ENCODE results near the gene PKD1.

The PKD1 gene

DNA sequence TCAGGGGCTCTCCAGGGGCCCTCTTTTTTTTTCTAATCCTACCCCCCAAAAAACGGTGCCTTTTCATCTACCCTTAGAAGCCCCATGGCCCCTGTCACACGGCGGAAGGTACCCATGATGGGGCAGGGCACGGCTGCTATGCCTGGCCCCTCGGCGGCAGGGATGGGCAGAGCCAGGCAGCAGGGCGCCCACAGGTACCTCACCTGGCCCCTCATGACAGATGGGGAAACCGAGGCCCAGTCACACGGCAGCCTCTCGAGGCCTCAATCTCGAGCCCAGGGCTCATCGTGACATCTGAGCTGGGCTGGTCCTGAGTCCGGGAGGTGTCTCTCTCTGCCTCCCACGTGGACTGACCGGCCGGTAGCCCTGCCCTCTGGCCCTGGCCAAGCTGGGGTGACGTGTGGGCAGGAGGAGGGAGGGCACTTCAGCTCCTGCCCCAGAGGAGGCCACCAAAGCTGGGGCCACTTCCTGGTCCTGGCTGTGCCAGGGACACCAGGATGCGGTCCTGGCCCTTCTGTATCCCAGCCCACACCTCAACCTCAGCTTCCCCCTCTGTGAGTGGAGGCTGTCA is 31.5 kb upstream of the PKD1 start:
- no peak for DNase-seq

DNA sequence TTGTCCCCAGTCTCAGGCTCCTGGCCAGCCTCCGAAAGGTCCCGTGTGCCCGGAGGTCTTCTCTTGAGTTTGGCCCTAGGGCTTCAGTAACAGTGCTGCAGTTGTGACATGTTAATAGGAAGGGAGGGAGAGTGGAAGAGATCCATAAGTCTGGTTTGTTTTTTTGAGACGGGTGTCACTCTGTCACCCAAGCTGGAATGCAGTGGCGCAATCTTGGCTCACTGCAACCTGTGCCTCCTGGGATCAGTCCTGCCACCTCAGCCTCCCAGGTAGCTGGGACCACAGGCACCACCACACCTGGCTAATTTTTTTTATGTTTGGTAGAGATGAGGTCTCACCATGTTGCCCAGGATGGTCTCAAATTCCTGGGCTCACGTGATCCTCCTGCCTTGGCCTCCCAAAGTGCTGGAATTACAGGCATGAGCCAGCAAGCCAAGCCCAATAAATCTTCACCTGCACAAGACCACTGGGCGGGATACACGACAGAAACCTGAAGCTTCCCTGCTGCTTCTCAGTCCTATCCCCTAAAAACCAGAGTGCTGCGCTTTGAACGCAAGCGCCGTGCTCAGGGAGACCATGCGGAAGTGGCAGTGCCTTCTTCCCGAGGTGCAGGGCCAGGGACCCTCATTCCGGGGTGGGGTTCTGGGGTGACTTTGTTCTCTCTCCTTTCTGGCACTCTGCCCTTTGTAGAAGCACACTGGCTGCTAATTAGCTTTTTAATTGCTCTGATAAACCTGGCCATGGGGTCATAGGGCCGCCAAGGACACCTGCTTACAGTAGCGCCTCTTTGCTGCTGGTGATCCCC is 30.8 kb upstream of the PKD1 start:
- no peak for DNase-seq

DNA sequence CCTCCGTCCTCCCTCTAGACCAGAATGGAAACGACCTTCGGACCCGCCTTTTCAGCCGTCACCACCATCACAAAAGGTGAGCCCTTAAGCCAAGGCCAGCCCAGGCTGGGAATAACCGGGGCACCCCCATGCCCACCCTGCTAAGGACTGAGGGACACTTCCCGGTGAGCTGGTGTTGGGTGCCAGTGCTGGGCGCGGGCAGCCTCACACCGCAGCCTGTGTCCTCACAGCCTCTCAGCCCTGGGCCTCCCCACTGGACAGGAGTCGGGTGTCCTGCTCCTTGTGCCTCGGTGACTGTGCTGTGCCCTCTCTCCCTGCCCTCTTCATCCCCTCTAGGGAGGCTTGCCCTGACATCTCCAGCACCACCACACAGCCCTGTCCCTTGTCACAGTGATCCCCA is 30.2 kb upstream of the PKD1 start:
- no peak for DNase-seq

GRCh38 chr16:2163211-2163881 is 27.6 kb upstream of the PKD1 start:
- no peak for DNase-seq

- DNase-seq = no peak
Measured at GRCh38 chr16:2162676-2163118, 27.0 kb upstream of the PKD1 start.

GRCh38 chr16:2161911-2162310 is 26.2 kb upstream of the PKD1 start:
- no peak for DNase-seq

GRCh38 chr16:2160915-2161551 is 25.3 kb upstream of the PKD1 start:
- no peak for DNase-seq

DNA sequence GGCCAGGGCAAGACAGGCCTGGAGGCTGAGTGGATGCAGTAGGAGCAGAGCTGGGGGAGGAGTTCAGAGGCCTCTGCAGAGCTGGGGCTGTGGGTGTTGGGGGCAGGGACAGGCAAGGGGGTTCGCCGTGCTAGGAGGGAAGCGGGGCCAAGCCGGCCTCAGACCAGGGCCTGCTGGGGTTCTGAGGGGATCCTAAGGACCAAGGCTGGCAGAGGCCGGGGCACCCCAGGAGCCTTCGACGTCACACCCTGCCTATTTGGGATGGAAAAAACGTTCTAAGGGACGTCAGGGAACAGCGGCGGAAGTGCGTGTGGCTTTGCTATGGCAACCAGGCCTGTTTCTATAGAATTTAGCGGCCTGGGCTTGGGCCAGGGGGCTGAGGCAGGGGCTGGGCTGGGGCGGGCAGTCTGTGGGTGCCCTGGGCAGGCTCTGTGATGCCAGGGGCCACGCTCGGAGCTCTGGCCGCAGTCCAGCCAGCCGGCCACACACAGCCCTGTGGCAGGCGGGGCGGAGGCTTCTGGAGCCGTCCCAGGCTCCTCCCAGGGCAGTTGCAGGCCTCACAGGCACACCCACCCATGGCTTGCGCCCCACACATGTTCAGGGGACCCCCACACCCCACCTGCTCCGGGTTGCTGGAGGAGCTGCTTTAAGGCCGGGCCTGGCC is 23.6 kb upstream of the PKD1 start:
- DNase-seq = no peak

- no peak for DNase-seq
Measured at GRCh38 chr16:2158262-2158638, 22.6 kb upstream of the PKD1 start.

DNA sequence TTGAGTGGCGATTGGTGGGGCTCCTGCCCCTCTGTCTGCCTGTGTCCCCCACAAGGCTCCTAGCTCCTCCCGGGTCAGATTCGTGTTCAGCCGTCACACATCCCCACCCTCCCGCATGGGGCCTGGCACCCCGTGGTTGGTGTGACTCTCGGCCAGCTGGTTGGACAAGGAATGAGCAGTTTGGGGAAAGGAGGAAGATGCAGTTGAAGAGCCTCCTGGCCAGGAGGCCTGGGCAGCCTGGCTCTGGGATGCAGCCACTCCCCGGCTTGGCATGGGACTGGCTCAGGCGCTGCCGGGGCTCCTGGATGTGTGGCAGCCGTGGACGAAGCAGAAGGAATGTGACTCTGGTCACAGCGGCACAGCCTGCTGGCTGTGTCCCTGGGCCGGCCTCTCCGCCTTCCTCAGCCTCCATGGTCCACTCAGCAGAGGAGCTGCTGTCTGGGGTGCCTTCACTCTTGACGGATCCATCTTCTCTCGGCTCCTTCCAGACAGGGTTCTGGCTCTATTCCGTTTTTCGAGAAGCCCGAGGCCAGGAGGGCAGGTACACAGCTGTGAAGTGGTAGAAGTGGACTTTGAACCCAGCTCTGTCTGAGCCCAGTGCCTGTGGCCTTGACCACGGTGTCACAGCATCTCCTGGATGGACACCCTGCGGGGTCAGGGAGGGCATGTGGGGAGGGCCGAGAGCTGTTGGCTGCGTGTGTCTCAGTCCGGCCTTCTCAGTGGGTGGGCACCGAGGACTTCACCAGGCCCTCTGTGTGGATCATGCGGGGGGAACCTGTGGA is 22.0 kb upstream of the PKD1 start:
- DNase-seq = no peak

- DNase-seq = no peak
Measured at GRCh38 chr16:2156849-2157224, 21.1 kb upstream of the PKD1 start.

- no peak for DNase-seq
Measured at GRCh38 chr16:2155977-2156848, 20.5 kb upstream of the PKD1 start.

DNA sequence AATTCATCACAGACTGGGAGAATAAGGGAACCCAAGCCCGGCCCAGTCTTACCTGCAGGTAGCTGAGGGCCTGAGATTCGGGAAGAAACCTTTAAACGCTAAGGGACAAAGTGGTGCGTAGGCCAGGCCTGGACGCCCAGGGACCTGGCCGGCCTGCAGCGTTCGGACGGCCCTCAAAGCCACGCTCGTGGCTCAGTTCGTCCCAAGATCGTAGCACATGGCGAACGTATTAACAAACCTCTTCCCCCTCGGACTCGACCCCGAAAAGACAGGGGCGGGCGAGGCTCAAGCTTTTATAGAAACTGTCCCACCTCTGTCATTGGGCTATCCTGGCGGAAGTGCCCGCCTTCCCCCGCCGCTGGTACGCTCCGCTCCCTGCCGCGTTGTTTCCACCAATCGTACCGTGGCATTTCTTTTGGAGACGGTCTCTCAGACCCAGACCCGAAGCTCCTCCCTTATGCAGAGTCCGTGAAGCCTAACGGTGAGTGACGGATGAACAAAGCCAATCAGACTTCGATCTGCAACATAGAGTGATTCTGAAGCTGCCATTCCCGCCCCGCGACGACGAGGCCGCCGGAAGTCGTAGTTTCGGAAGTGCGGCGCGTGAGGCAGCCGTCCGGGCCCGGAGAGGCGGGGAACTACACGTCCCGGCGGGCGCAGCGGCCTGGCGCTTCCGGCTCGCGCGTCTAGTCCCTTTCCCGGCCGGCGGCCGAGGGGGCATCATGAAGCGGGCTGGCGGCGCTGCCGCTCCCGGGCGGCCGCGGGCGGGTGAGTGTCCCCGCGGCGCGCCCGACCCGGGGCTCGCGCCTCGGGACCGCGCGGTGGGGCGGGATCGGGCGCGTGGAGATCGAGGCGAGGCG is 19.6 kb upstream of the PKD1 start, which contains the start of gene TRAF7:
Gene TRAF7 (plus strand): TSS at position 692 of the 860 bp plus-strand sequence. CDS start 8,139 bp downstream, outside the sequence.
- peak; percentile 96 for DNase-seq

DNA sequence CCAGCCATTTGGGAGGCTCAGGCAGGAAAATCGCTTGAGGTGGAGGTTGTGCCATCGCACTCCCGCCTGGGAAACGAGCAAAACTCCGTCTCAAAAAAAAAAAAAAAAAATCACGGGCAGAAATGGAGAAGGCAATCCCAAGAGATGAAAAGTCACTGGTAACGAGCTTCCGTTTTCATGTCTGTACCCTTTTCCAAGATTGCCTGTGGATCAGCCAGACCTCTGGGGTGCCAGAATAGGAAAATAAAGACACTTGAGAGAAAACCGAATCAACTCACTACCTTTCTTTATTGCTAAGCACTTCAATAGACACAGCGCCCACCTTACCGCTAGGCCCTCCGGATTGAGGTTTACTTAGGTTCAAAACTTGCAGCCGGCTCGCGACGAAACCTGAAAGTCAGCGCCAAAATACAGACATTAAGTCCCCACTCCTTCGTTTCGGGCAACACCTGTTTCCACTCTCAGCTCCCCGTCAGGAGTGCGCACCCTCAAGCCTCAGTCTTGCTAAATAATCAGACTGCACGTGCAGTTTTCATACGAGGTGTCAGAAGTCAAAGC is 18.9 kb upstream of the PKD1 start:
- DNase-seq = no peak

DNA sequence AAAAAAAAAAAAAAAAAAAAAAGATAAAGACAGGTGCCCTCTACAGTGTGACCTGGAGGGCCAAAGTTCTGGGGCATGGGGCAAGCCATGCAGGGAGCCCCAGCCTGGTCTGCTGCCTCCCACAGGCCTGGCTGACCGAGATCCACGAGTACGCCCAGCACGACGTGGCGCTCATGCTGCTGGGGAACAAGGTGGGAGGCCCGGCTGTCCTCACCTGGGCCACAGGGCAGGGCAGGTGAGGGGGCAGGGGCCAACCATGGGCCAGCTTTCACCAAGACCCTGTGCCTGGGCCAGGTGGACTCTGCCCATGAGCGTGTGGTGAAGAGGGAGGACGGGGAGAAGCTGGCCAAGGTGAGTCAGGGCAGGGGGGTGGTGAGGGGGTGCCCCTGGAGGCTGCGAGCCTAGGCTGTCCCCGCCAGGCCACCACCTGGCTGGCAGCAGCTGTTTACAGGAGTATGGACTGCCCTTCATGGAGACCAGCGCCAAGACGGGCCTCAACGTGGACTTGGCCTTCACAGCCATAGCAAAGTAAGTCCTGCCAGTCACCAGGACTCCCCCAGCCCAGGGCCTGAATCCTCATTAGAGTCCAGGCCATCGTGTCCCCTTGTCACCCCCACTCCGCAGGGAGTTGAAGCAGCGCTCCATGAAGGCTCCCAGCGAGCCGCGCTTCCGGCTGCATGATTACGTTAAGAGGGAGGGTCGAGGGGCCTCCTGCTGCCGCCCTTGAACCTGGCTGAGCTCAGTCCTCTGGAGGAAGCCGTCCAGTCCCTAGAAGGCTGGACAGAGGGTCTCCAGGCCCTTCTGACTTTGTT is 17.2 kb upstream of the PKD1 start:
- DNase-seq = no peak

DNA sequence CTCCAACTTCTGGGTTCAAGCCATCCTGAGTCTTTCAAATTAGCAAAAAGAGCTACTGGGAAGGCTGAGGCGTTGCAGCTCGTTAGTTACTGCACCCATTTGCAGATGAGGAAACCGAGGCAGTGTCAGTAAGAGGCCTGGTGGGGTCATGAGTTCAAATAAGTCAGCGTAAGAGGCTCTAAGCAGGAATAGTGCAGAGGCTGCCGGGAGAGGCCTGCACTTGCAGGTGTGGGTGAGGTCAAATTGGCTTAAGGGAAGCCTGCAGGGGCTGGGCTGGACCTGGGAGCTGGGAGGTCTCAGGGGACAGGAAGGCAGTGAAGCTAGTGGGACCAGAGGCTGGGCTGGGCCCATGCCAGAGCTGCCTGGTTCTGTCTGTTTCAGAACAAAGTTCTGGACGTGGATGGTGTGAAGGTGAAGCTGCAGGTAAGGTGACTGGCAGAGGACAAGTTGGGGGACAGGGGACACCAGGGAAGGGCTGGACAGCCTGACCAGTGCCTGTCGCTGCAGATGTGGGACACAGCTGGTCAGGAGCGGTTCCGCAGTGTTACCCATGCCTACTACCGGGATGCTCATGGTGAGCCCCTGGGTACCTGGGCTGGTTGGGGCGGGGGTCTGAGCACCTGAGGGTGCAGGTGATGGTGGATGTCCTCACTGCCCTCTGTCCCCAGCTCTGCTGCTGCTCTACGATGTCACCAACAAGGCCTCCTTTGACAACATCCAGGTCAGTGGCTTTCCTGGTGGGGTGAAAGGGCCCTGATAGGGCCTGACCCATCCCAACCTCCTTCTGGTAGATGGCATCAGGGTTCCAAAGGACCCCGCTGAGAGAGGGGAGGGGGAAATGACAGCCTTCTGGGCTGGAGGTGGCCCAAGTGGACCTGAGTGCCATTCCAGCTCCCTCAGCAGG is 15.7 kb upstream of the PKD1 start:
- no peak for DNase-seq

GRCh38 chr16:2150418-2151187 is 14.9 kb upstream of the PKD1 start:
- DNase-seq = no peak
